ENCODE results near the gene SCAMP4.

Gene SCAMP4

GRCh38 chr19:1944088-1944915, 39.1 kb downstream of the SCAMP4 start:
- TF ChIP-seq EP300 (IDR thresholded peaks at IDR 0.05; ENCODE audit: borderline replicate concordance) (no peak), EGR1 (IDR thresholded peaks at IDR 0.05) (no peak), REST (IDR thresholded peaks at IDR 0.05; ENCODE audit: low read depth) (no peak), YY1 (IDR thresholded peaks at IDR 0.05; ENCODE audit: low read depth) (no peak), MAX (IDR thresholded peaks at IDR 0.05) (no peak), NFIC (IDR thresholded peaks at IDR 0.05) (no peak), TCF12 (IDR thresholded peaks at IDR 0.05; ENCODE audit: low read depth) (no peak), USF1 (IDR thresholded peaks at IDR 0.05) (no peak), TAF1 (IDR thresholded peaks at IDR 0.05; ENCODE audit: low read depth) (no peak), CEBPB (IDR thresholded peaks at IDR 0.05) (no peak), TEAD4 (IDR thresholded peaks at IDR 0.05) (no peak), ZBTB7A (IDR thresholded peaks at IDR 0.05; ENCODE audit: low read depth) (no peak), CREB1 (IDR thresholded peaks at IDR 0.05; ENCODE audit: low read depth) (no peak), FOXM1 (IDR thresholded peaks at IDR 0.05; ENCODE audit: borderline replicate concordance, low read depth) (no peak)

GRCh38 chr19:1944916-1945561, 39.8 kb downstream of the SCAMP4 start:
- TF ChIP-seq CEBPB (IDR thresholded peaks at IDR 0.05): no peak
- TF ChIP-seq NFIC (IDR thresholded peaks at IDR 0.05): no peak
- TF ChIP-seq CREB1 (IDR thresholded peaks at IDR 0.05; ENCODE audit: low read depth): no peak
- no peak for TF ChIP-seq TEAD4 (IDR thresholded peaks at IDR 0.05)
- no peak for TF ChIP-seq REST (IDR thresholded peaks at IDR 0.05; ENCODE audit: low read depth)
- no peak for TF ChIP-seq USF1 (IDR thresholded peaks at IDR 0.05)
- no peak for TF ChIP-seq MAX (IDR thresholded peaks at IDR 0.05)
- TF ChIP-seq TCF12 (IDR thresholded peaks at IDR 0.05; ENCODE audit: low read depth): no peak
- no peak for TF ChIP-seq YY1 (IDR thresholded peaks at IDR 0.05; ENCODE audit: low read depth)
- no peak for TF ChIP-seq TAF1 (IDR thresholded peaks at IDR 0.05; ENCODE audit: low read depth)
- TF ChIP-seq RAD21 (IDR thresholded peaks at IDR 0.05; ENCODE audit: low read depth): no peak
- TF ChIP-seq EP300 (IDR thresholded peaks at IDR 0.05; ENCODE audit: borderline replicate concordance): no peak
- TF ChIP-seq EGR1 (IDR thresholded peaks at IDR 0.05): no peak
- TF ChIP-seq ZBTB7A (IDR thresholded peaks at IDR 0.05; ENCODE audit: low read depth): no peak
- no peak for TF ChIP-seq FOXM1 (IDR thresholded peaks at IDR 0.05; ENCODE audit: borderline replicate concordance, low read depth)

DNA sequence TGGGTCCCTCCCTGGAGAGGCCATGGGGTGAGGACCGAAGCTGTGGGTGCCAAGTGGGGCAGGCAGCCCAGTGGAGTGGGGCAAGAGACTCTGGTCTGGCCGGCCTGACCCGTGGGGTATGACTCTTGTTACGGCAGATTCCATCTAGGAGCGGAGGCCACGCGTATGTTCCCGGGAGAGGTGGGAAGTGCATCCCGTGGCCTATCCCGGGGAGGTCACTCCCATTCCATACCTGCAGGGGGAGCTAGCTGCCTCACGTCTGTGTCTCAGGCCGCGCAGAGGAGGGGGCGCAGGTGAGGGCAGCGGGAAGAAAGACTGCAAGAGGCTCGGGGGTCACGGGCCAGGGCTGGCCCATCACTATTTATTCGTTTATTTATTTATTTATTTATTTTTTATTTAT, 40.7 kb downstream of the SCAMP4 start:
- no peak for TF ChIP-seq REST (IDR thresholded peaks at IDR 0.05; ENCODE audit: low read depth)
- no peak for TF ChIP-seq EGR1 (IDR thresholded peaks at IDR 0.05)
- no peak for TF ChIP-seq FOXM1 (IDR thresholded peaks at IDR 0.05; ENCODE audit: borderline replicate concordance, low read depth)
- no peak for TF ChIP-seq YY1 (IDR thresholded peaks at IDR 0.05; ENCODE audit: low read depth)
- TF ChIP-seq USF1 (IDR thresholded peaks at IDR 0.05): no peak
- TF ChIP-seq ZBTB7A (IDR thresholded peaks at IDR 0.05; ENCODE audit: low read depth): no peak
- peak; percentile 40; the same call in 1 of the 2 replicates for TF ChIP-seq RAD21 (IDR thresholded peaks at IDR 0.05; ENCODE audit: low read depth)
- no peak for TF ChIP-seq TAF1 (IDR thresholded peaks at IDR 0.05; ENCODE audit: low read depth)

Data from Ishikawa (cell line).